ENCODE data around the gene MAB21L4.

GRCh38 chr2:240916571-240917008 is 20.6 kb upstream of the MAB21L4 start:
- TF ChIP-seq TAF1 (IDR thresholded peaks at IDR 0.05; ENCODE audit: borderline replicate concordance, low read depth, low read length) (no peak), POLR2A (IDR thresholded peaks at IDR 0.05; ENCODE audit: low read depth, low read length) (no peak), POLR2AphosphoS5 (IDR thresholded peaks at IDR 0.05; ENCODE audit: low read depth, low read length) (no peak)
